GM19463 (cell line): ENCODE measurements around the gene AJM1.

Experiments
- ATAC-seq: cut with Tn5 transposase; IDR thresholded peaks from one replicate; pipeline ENCODE4 v1.9.1; 2021; ENCODE audit warnings: mild to moderate bottlenecking, moderate library complexity; ENCODE audit not compliant: unreplicated experiment

Gene AJM1

GRCh38 chr9:136807281-136808074 lies 34.8 kb upstream of the AJM1 start, which contains the start of gene RABL6:
Gene RABL6, plus strand, starts transcription at chr9:136807948. Its CDS starts 249 bp downstream, at chr9:136808197.
- ATAC-seq = peak; percentile 68

- peak; percentile 31 for ATAC-seq
Observed at GRCh38 chr9:136808075-136808805, 34.0 kb upstream of the AJM1 start.

DNA sequence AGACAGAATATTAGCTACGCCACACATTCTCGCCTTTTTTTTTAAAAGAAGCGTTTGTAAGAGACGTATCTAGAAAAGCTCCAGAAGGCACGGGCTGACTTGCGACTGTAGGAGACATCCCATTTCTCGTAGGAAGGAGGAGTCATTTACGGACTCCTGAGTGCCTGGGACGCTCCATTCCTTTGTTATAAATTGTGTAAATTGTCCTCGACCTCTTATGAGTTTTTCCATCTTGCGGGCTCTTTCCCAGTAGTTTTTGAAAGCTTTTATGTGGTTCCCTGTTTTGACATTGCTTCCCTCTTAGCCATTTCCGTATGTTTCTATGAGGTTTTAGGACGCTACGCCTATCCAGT lies 33.5 kb upstream of the AJM1 start:
- ATAC-seq = no peak

DNA sequence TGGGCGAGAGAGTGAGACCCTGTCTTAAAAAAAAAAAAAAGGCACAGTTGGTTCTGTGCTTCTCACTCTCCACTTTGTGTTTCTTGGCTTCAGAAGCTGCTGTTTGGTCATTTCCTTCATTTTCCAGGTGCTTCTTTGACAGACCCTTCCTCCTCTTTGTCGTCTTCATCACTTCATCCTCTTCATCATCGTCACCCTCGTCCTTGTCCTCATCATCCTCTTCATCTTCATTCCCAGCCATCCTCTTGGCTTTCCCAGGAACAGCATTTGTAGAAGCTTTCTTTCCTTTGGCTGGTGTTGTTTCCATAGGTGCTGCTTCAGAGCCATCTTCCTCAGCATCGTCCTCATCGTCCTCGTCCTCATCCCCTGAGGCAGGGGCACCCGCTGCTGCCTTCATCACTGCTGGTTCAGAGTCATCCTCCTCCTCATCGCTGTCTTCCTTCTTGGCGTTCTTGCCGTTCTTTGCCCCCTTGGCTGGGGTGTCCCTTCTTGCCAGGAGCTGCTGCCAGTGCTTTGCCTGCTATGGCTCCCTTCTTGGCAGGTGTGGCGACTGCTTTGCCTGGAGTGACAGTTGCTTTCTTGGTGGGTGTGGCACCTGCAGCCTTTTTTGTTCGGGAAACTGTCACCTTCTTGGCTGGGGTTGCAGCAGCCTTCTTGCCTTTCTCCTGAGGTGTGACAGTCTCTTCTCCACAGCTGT lies 27.4 kb upstream of the AJM1 start:
- no peak for ATAC-seq

GRCh38 chr9:136815422-136815782 lies 26.9 kb upstream of the AJM1 start:
- ATAC-seq = no peak

DNA sequence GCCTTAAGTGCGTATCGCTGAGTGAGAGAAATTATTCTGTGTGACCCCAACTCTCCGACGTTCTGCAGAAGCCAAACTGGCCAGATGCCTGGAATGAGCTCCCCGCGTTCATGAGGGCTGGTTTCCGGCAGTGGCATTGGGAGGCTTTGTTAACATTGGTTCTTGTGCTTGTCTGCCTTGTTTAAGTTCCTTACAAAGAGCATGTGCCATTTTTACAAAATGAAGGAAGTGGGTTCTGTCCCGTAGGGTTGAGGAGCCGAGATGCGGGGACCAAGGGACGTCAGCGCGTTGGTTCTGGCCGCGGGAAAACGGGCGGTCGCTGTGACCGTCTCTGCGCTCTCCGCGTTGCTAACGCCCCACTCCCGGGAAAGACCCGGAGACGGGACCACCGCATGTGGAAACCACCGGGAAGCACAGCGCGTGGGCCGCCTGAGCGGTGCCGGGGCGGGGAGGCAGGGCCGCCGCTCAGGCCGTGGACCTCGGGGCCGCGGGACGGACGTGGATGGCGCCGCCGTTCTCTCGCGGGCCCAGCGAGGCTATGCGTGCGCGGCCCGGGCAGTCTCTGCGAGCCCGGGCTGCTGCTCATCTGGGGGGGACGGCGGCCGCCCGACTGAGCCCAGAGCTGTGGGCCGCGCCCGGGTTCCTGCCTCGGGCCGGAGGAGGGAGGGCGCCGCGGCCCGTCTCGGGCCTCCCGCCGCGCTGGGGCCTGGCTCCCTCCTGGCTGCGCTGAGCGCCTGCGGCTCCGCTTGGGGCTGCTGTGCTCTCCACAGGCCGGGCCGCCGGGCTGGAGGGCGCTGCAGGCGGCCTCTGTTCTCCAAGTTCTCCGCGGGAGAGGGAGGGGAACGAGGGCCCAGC lies 21.1 kb upstream of the AJM1 start:
- no peak for ATAC-seq

DNA sequence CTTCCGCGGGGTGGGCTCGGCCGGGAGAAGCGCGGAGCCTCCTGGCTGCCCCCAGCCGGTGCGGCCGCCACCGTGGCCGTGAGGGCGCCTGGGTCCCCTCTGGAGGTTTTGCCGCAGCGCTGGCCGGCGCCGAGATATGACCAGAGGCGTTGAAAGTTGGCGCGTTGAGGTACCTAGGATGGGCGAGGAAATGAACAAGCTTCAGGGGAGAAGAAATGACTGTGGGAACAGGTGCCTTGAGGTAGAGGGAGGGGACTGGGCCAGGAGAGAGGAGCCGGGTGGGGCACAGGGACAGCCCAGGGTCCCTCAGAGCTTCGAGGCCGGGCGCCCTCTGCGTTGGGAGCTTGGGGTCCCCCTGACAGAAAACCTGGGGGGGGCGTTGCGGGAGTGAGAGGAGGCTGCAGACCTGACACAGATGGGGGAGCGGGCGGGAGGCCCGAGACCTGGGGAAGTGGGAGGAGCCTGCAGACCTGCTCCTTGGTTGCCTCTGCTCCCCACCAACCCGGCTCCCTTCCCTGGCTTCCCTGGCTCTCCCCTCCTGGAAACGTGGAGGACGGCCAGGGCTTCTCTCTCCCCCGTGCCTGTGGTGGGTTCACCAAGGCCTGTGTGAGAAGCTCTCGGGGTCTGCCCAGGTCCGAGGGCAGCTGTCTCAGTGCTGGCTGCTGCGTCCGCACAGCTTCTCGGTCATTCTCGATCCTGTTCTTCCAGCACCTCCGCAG lies 20.3 kb upstream of the AJM1 start:
- ATAC-seq = no peak

GRCh38 chr9:136823136-136824046 lies 18.9 kb upstream of the AJM1 start:
- no peak for ATAC-seq

DNA sequence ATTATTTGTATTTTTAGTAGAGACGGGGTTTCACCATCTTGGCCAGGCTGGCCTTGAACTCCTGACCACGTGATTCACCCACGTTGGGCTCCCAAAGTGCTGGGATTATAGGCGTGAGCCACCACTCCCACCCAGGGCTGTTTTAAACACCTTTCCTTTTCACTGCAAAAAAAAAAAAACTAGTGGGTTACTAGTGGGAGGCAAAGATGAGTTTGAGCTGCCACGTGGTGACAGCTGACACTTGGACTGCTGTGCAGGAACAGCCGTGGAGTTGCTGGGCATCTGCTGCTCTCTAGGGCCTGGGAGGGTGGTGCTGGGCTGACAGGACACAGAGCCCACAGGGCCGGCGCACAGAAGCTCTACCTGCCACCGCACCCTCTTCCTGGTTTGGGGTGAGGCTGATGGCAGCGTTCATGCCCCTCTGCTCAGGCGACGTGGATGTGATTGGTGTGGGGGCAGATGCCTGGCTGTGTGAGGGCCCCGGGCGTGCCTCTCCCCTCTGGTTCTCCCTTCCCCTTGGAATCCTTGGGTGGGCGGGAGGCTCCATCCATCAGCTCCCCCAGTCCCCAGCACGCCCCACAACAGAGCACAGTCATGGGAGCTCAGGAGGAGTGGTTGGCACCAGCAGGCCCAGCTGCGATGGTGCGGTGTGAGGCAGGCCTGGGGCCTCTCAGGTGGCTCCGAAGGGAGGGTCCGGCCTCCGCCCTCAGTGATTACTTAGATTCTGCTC lies 17.6 kb upstream of the AJM1 start:
- ATAC-seq = no peak

DNA sequence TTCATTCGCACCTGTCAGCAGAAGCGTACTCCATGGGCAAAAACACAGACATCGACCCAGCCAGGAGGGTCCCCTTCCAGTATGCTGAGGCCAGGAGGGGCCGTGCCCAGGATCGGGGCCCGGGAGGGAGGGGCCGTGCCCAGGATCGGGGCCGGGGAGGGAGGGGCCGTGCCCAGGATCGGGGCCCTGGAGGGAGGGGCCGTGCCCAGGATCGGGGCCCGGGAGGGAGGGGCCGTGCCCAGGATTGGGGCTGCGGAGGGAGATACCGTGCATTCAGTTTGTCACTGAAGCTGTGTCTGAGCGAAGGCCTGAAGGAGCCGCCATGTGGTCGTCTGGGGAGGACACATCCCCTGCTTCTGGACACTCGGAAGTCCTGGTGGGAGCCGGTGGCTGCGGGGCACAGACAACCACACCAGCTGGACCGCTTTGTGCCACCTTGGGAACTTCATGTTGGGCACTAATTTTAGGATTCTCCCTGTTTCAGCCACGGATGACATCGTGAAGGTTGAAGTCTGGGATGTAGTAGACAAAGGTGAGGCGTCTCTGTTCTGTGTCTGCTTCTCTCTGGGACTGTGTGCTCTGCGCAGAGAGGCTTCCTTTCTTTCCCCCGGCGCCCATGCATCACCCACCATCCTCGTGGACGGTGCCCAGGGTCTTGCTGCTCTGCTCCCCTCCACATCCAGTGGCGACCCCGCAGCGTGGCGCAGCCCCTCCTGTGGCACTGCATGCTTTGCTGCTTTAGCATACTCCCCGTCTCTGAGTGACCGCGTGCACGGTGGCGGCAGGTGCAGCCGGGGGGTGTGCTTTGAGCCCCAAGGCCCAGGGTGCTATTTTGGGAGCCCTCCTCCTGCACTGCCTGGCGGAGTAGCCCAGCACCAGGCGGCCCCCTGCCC lies 16.7 kb upstream of the AJM1 start:
- ATAC-seq = no peak

GRCh38 chr9:136826188-136826541 lies 16.1 kb upstream of the AJM1 start:
- ATAC-seq = no peak

DNA sequence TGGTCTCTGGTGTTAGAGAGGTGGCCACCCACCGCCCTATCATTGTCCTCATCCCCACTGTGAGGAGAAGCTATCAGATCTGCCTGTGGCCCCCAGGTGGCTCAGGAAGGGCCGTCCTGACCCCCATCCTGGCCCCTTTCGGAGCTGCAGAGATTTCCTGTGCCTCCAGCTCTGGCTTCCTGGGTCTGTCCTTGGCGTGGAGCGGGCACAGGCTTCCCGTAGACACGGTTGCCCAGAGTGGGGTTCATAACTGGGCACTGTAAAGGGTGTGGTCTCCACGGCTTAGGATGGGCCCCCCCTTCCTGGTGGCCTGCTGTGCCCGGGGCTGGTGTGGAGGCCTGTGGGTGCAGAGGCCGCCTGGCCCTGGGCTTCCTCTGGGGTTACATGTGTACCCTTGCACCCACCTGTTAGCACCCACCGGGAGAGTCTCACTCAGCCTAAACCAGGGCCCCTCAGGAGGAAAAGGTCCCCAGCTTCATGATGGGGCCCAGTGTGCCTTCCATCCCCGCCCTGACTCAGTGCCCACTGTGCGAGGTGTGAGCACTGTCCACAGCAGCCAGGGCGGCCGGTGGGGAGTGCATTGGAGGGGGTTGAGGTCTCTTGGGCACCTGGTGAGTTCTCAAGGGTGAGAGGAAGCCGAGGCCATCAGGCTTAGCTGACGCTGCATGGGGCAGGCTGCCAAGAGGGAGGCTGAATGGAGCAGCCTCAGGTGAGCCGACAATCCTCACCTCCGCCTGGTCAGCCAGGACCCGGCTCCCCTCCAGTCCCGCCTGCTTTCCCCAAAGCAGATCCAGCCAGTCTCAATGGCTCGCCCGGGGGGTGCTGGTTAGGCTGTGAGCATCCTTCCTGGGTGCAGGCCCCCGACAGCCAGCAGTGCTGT lies 15.3 kb upstream of the AJM1 start:
- no peak for ATAC-seq

DNA sequence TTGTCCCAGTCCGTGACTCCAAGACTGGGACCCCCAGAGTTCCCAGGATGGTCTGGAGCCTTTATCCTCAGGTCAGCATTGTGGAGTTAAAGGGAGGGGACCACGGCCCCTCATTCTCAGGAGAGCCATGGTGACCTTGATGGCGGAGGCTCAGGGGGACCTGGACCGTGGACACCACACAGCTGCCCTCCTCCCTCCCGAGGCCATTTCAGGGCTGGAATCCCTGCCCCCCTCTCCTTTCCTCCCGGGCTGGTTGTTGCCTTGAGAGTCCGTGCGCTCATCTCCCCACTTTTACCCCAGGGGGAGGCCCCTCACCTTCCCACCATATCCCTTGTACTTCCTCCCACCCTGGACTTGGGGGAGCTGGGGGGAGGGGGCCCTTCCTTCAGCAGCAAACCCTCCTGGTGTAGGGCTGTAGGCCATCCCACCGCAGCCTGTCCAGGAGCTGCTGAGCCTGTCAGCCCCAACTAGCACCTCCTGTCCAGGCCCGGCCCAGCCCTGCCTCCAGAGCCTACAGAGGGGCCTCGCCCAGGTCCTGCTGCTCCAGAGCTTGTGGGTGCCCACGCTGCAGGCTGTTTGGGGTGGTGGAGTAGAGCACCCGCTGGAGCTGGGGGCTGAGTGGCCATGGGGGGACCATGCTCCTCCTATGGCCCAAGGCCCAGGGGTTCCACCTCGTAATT lies 14.3 kb upstream of the AJM1 start:
- no peak for ATAC-seq

GRCh38 chr9:136828474-136829140 lies 13.7 kb upstream of the AJM1 start:
- ATAC-seq = no peak

- no peak for ATAC-seq
Observed at GRCh38 chr9:136829412-136829811, 12.9 kb upstream of the AJM1 start.
